Vagina (tissue), 2 donors: Measurements from ENCODE around the gene RNPEPL1. TPM values are rescaled to one million over a fixed set of nuclear protein-coding genes. Genes with fewer than 3 reads are reported as not detected.

Experiments
- DNase-seq, 2 donors: peaks; one replicate each; pipeline ENCODE4 v3.0.0-alpha.2; 2017; ENCODE audit errors: extremely low spot score in 2 of 2
- H3K27ac ChIP-seq: fragments of 200-600 bp; sonication (generic); one replicate; pipeline ENCODE4 v1.5.1; 2019
- H3K27me3 ChIP-seq: fragments of 200-600 bp; sonication (generic); one replicate; pipeline ENCODE4 v1.5.1; 2019
- H3K36me3 ChIP-seq, 2 donors: fragments of 200-600 bp; sonication (generic); one replicate each; pipeline ENCODE4 v1.5.1; 2017 to 2019
- H3K4me1 ChIP-seq: fragments of 200-600 bp; sonication (generic); one replicate; pipeline ENCODE4 v1.5.1; 2019
- H3K4me3 ChIP-seq, 2 donors: fragments of 200-600 bp; sonication (generic); 1 replicate in 1 of 2; 2 replicates in 1 of 2; pipeline ENCODE4 v1.5.1; 2016 to 2019
- H3K9me3 ChIP-seq: fragments of 200-600 bp; sonication (generic); one replicate; pipeline ENCODE4 v1.5.1; 2019
- CTCF ChIP-seq, 3 experiments: fragments of 450-650 bp in 2 of 3; fragments of 200-600 bp in 1 of 3; sonication (generic) in 1 of 3; IDR thresholded peaks; one replicate each; pipeline ENCODE4 v1.5.1; 2017 to 2019; ENCODE audit warnings: antibody characterized with exemption in 3 of 3, mild to moderate bottlenecking in 2 of 3, moderate library complexity in 2 of 3
- POLR2A ChIP-seq, 2 donors: fragments of 450-650 bp; IDR thresholded peaks; one replicate each; pipeline ENCODE4 v1.6.1; 2017; ENCODE audit warnings: antibody characterized with exemption in 2 of 2, mild to moderate bottlenecking in 2 of 2, moderate library complexity in 2 of 2
- POLR2AphosphoS5 ChIP-seq, 2 donors: sonication (generic); formaldehyde crosslinking; IDR thresholded peaks; one replicate each; pipeline ENCODE4 v1.9.0; 2017; ENCODE audit warnings: antibody characterized with exemption in 2 of 2, mild to moderate bottlenecking in 2 of 2, low read depth in 1 of 2; ENCODE audit not compliant: insufficient read depth in 1 of 2
- intact Hi-C: fragments of 100-400 bp; cut with DNase I; formaldehyde crosslinking; loops from one replicate; pipeline ENCODE4 v1.15.1; 2023
- total RNA-seq: library from RNA; depleted of rRNA; stranded (reverse); fragments of >200 nt; gene quantifications from one replicate; pipeline ENCODE4 v1.2.3, GENCODE V29; 2016

The RNPEPL1 gene
- total RNA-seq, 1 donor from 2014 or later, result 65.1 TPM

DNA sequence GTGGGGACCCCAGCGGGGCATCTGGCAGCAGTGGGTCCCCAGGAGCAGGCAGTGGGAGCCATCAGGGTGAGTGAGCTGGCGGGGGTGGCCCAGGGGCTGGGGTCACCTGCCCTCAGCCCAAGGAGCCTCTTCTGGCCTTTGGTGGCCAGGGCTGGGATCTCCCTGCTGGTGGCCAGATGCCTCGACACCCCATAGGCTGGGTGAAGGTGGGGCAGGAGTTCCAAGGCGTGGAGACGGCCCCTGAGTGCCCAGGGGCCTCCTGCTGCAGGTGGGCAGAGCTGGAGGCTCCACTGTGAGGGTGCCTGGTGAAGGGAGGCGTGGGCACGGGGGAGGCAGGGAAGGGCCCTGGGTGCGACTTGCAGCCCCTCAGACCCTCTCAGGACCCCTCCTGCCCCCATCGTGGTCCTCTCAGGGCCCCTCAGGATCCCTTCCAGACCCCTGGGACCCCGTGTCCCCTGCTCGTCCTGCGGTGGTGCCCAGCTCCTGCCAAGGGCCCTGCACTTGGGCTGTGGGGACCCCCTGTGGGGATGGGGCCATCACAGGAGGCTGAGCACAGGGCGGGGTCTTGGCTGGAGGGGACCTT is 52.0 kb downstream of the RNPEPL1 start:
- Histone ChIP-seq H3K27me3 (no peaks in the 10 kb centered on the region), H3K4me3 (no peak overlapping the region), H3K4me1 (peaks cover 10% of the 10 kb centered on the region), H3K36me3 (no peaks in the 10 kb centered on the region), H3K27ac (no peak overlapping the region), H3K9me3 (no peaks in the 10 kb centered on the region)
- TF ChIP-seq CTCF (IDR thresholded peaks at IDR 0.05), result no peak
- no peak for TF ChIP-seq POLR2A (IDR thresholded peaks at IDR 0.05)
- no peak for TF ChIP-seq POLR2AphosphoS5 (IDR thresholded peaks at IDR 0.05; ENCODE audit: insufficient read depth in 1 of 2, low read depth in 1 of 2)
- no peak for DNase-seq
- intact Hi-C loops, result no loop called here

GRCh38 chr2:240620859-240621258 is 52.6 kb downstream of the RNPEPL1 start:
- Histone ChIP-seq H3K4me1 (peaks cover 12% of the 10 kb centered on the region), H3K27ac (no peak overlapping the region), H3K27me3 (no peaks in the 10 kb centered on the region), H3K9me3 (no peaks in the 10 kb centered on the region), H3K4me3 (no peak overlapping the region), H3K36me3 (no peaks in the 10 kb centered on the region)
- intact Hi-C loops, result no loop called here
- TF ChIP-seq POLR2A (IDR thresholded peaks at IDR 0.05), result no peak
- TF ChIP-seq CTCF (IDR thresholded peaks at IDR 0.05), result no peak
- TF ChIP-seq POLR2AphosphoS5 (IDR thresholded peaks at IDR 0.05; ENCODE audit: insufficient read depth in 1 of 2, low read depth in 1 of 2), result no peak
- DNase-seq, result no peak

GRCh38 chr2:240622060-240622411 is 53.8 kb downstream of the RNPEPL1 start:
- DNase-seq, result no peak
- no peaks in the 10 kb centered on the region for H3K27me3 ChIP-seq
- no peaks in the 10 kb centered on the region for H3K9me3 ChIP-seq
- peaks cover 12% of the 10 kb centered on the region for H3K4me1 ChIP-seq
- TF ChIP-seq POLR2A (IDR thresholded peaks at IDR 0.05) (no peak), POLR2AphosphoS5 (IDR thresholded peaks at IDR 0.05; ENCODE audit: insufficient read depth in 1 of 2, low read depth in 1 of 2) (no peak), CTCF (IDR thresholded peaks at IDR 0.05) (no peak)
- intact Hi-C loops, result no loop called here
- H3K36me3 ChIP-seq, result no peaks in the 10 kb centered on the region
- no peak overlapping the region for H3K4me3 ChIP-seq
- H3K27ac ChIP-seq, result no peak overlapping the region

GRCh38 chr2:240622531-240623235 is 54.4 kb downstream of the RNPEPL1 start:
- TF ChIP-seq CTCF (IDR thresholded peaks at IDR 0.05), result no peak
- TF ChIP-seq POLR2A (IDR thresholded peaks at IDR 0.05), result no peak
- no peak for TF ChIP-seq POLR2AphosphoS5 (IDR thresholded peaks at IDR 0.05; ENCODE audit: insufficient read depth in 1 of 2, low read depth in 1 of 2)
- no peak overlapping the region for H3K27ac ChIP-seq
- no peak overlapping the region for H3K4me3 ChIP-seq
- H3K27me3 ChIP-seq, result no peaks in the 10 kb centered on the region
- no peaks in the 10 kb centered on the region for H3K36me3 ChIP-seq
- no peak for DNase-seq
- H3K4me1 ChIP-seq, result peaks cover 12% of the 10 kb centered on the region
- no peaks in the 10 kb centered on the region for H3K9me3 ChIP-seq
- intact Hi-C loops, result no loop called here

- no peak for DNase-seq
- TF ChIP-seq POLR2A (IDR thresholded peaks at IDR 0.05) (no peak), CTCF (IDR thresholded peaks at IDR 0.05) (no peak), POLR2AphosphoS5 (IDR thresholded peaks at IDR 0.05; ENCODE audit: insufficient read depth in 1 of 2, low read depth in 1 of 2) (no peak)
- intact Hi-C loops, result no loop called here
Observed at GRCh38 chr2:240623531-240624010, 55.3 kb downstream of the RNPEPL1 start.

More at GRCh38 chr2:240623531-240624010, 55.3 kb downstream of the RNPEPL1 start:
- Histone ChIP-seq H3K4me1 (peaks cover 12% of the 10 kb centered on the region), H3K4me3 (no peak overlapping the region), H3K27ac (no peak overlapping the region), H3K27me3 (no peaks in the 10 kb centered on the region), H3K36me3 (no peaks in the 10 kb centered on the region), H3K9me3 (no peaks in the 10 kb centered on the region)
